Prostate gland (tissue), 2 donors: ENCODE data around the gene KATNB1.

ENCODE experiments used
- POLR2AphosphoS5 ChIP-seq: sonication (generic); formaldehyde crosslinking; IDR thresholded peaks from one replicate; pipeline ENCODE4 v1.6.1; 2017; ENCODE audit warnings: antibody characterized with exemption
- TF ChIP-seq, protein P1 (sequence below), 4 experiments: fragments of 200-600 bp in 2 of 4; fragments of 450-650 bp in 2 of 4; sonication (generic) in 2 of 4; IDR thresholded peaks; 1 replicate in 3 of 4; 2 replicates in 1 of 4; pipeline ENCODE4 v1.5.1; 2016 to 2019; ENCODE audit warnings: antibody characterized with exemption in 4 of 4, mild to moderate bottlenecking in 2 of 4, moderate library complexity in 2 of 4

DNA sequence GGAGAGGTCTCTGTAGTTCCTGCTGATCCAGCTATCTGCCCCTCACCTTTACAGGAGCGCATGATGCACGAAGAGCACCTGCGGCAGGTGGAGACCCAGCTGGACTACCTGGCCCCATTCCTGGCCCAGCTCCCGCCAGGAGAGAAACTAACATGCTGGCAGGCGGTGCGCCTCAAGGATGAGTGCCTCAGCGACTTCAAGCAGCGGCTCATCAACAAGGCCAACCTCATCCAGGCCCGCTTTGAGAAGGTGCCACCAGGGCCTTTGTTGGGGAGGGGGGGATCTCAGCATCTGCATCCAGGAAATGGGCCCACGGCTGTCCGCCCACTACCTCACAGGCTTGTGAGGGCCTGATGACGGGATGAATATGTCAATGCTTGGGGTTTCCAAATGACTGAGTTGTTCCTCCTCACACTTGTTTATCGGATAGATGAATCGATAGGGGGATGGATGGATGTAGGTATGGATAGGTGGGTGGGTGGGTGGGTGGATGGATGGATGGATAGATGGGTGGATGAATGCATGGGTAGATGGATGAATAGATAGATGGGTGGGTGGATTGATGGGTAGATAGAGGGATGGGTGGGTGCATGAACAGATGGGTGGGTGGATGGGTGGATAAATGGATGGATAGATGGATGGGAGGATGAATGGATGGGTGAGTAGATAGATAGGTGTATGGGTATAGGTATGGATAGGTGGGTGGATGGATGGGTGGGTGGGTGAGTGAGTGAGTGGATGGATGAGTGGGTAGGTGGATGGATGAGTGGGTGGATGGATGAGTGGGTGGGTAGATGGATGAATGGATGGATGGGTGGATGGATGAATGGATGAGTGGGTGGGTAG, 7.0 kb upstream of the KATNB1 start:
- TF ChIP-seq, protein P1, sequence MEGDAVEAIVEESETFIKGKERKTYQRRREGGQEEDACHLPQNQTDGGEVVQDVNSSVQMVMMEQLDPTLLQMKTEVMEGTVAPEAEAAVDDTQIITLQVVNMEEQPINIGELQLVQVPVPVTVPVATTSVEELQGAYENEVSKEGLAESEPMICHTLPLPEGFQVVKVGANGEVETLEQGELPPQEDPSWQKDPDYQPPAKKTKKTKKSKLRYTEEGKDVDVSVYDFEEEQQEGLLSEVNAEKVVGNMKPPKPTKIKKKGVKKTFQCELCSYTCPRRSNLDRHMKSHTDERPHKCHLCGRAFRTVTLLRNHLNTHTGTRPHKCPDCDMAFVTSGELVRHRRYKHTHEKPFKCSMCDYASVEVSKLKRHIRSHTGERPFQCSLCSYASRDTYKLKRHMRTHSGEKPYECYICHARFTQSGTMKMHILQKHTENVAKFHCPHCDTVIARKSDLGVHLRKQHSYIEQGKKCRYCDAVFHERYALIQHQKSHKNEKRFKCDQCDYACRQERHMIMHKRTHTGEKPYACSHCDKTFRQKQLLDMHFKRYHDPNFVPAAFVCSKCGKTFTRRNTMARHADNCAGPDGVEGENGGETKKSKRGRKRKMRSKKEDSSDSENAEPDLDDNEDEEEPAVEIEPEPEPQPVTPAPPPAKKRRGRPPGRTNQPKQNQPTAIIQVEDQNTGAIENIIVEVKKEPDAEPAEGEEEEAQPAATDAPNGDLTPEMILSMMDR (IDR thresholded peaks at IDR 0.05) = no peak
- TF ChIP-seq POLR2AphosphoS5 = no peak
